COR-L47 (cell line): ENCODE data around the gene SGIP1.
"Not testable (repeated sequence)": the region's sequence is repeated elsewhere in the genome, so short reads cannot be mapped to it uniquely, and the experiment has no call there.

Experiments
- DNase-seq: peaks from one replicate; lab custom pipeline; 2025; lab: John Stamatoyannopoulos, UW

SGIP1 gene

DNA sequence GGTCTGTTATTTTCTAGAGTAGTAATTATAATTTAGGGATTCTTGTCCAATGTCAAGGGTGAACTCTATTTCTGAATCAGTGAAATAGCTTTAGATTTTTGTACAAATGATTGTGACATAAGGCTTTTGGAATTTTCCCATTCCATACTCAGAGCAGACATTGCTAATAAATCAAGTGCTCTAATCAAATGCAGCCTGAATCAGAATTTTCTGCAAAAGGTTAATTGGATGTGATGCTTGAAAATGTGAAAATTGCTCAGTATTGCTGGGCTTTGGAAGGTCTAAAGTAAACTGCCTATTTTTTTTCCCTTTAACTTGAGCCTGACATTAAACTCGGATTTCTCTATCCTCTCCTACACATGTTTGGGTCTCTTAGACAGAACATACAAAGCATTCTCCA is 23.2 kb downstream of the SGIP1 start:
- DNase-seq, result no peak

DNA sequence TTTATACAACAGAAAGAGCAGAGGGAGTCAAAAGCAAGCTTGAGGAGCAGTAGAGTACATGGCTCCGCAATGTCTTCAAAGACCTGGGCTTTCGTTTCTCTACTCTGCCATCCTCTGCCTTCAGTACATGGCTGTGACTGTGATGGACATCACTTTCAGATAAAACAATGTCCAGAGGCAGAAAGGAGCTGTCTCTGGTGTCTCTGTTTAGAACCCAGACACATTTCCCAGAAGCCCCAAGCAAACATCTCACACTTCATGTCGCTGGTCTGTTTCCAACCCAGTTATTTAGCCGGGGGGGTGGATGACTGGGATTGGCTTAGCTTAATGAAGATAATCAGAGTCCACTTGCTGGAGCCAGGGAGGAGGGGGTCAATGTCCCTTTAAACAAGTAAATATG is 25.6 kb downstream of the SGIP1 start:
- DNase-seq, result no peak

- no peak for DNase-seq
Measured at GRCh38 chr1:66562561-66562960, 28.6 kb downstream of the SGIP1 start.

GRCh38 chr1:66563094-66563800 is 29.3 kb downstream of the SGIP1 start:
- DNase-seq, result no peak

DNA sequence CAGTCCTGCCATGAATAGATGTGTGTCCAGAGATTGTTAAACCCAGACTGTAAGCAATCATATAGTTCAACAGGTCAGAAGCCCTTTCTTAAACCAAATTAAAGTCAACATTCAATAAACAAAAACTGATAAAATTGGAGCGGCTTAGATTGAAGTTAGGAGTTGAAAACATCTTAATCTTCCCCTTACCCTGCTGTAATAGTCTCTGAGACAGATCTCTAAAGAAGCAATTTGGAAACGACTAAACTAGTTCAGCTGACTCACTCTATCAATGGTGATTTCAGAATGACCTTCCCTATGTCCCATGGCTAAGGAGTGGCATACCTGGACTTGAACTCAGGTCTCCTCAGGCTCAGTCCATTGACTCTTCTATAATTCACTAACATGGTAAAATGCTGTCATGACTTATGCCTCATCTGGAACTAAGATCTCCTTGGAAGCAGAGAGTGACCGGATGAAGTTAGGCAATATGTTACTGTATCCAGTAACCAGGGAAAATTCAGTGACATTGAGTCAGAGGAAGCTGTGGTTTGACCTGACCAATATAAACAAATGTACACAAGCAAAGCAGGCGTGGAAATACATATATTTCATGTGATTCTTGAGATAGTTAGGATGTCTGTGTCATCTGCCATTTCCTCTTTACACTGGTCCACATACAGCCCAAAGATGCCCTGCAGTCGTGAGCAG is 30.1 kb downstream of the SGIP1 start:
- DNase-seq, result no peak

DNA sequence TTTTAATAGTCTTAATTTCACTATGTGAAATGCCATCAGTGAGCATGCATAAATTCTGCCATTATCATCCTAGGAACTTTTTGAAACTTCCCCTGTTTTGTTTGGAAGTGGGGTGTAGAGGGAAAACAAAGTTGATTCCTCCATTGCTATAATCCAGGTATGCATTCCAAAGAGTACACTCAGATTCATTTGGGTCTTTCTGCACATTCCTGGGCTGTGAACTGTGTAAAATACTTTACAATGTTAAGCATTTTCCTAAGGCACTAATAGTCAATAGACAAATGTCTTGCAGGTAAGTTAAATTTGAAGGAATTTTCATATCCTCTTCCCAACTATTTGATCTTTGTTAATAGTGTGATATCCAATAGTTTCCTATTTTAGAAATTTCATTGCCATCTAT is 36.2 kb downstream of the SGIP1 start:
- DNase-seq, result no peak

- no peak for DNase-seq
Measured at GRCh38 chr1:66571789-66572188, 37.8 kb downstream of the SGIP1 start.

DNA sequence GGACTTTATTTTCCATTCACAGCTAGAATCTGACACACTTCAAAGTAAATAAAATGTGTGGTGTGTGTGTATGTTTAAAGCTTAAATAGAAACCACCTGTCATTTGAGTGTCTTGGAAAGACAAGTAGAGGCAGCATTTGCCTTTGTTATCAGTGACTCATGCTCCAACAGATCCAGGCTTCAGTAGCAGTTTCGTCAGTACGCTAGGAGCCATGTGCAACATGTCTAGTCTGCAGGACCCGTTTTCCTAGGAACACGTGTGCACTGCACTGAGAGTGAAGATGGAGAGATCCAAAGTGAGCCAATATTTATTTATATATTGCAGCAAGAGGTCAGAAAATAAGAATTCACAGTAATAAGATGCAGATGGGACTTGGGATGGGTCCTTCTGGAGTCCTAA is 41.8 kb downstream of the SGIP1 start:
- no peak for DNase-seq

GRCh38 chr1:66576645-66577044 is 42.7 kb downstream of the SGIP1 start:
- DNase-seq, result no peak

- DNase-seq, result no peak
Measured at GRCh38 chr1:66578841-66579240, 44.9 kb downstream of the SGIP1 start.

GRCh38 chr1:66580081-66580480 is 46.1 kb downstream of the SGIP1 start:
- DNase-seq, result no peak

DNA sequence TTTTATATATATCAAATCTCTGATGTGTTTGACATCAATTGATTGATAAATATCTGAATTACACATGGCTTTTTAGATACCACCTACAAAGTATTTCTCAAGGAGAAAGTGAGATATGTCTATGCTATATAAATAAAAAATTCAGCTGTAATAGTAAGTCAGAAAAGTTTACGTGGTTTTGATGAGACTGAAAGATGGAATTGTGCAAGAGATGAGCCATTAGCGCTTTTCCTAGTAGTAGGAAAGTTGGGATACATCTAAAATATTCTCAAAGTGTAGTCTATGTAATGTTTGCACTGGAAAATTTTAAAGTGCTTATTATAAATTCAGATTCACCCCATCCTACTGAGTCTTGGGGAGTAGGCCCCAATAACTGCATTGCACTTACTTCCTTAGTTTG is 49.1 kb downstream of the SGIP1 start:
- no peak for DNase-seq

DNA sequence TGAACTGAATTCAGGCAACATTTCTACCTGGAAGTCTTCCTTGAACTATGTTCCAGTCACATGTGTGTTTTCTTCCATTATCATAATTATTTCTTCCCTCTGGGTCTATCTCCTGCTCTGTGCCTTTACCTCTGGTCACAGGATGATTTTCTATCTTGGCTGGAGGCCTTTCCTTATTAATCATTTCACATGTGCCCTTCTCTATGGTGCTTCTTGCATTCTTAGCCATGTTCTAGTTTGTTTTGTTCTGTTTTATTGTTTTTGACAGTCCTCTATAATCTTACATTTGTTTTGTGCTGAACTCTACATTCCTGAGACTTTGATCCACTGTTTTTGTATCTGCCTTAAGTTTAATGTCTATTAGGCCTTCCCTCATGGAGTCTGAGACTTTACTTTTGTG is 51.0 kb downstream of the SGIP1 start:
- DNase-seq, result no peak

GRCh38 chr1:66589326-66589725 is 55.4 kb downstream of the SGIP1 start:
- no peak for DNase-seq

GRCh38 chr1:66592106-66592507 is 58.2 kb downstream of the SGIP1 start:
- DNase-seq, result not testable (repeated sequence)

DNA sequence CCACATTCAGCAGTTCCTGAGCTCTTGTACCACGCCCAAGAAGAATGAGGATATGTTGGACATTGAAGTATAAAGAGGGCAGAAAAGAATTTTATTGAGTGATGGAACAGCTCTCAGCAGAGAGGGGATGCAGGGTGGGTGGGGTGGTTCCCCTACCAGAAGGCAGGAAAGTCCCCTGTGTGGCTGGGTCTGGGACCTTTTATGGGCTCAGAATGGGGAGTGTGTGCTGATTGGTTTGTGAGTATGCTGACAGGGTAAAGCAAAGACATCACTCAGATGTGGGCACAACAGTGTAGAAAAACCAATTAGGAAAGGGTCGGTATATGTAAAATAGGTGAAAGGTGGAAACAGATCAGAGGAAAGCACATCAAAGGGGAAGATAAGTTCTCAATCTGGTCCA is 62.2 kb downstream of the SGIP1 start:
- no peak for DNase-seq

DNA sequence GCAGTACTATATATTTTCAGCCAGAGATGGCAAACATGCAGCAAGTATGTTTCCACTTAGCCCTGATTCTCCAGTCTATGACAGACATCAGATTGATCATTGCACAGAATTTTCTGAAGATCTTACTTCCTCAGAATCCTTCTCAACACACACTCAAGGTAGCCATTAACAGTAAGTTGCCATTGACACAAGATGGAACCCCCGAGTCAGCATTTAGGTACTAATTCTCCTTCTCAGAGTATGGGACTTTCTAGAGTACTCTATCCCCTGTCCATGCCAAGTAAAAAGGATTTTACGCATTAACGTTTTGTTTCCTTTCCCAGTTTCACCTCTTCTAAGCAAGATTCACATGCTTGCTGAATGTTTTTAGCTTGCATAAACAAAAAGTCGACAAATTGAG is 63.5 kb downstream of the SGIP1 start:
- DNase-seq, result no peak

DNA sequence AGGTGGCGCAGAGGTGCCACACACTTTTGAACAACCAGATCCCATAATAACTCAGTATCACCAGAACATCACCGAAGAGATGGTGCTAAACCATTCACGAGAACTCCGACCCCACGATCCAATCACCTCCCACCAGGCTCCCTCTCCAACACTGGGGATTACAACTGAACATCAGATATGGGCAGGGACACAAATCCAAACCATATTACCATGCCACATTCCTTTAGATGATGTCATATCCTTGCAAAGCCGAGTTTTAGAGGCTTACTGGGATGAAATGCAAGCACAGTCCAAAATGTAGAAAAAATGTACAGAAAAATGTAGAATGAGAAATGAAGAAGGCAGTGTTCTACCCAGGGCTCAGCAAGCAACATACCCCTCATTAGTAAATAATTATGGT is 64.7 kb downstream of the SGIP1 start:
- DNase-seq, result no peak

DNA sequence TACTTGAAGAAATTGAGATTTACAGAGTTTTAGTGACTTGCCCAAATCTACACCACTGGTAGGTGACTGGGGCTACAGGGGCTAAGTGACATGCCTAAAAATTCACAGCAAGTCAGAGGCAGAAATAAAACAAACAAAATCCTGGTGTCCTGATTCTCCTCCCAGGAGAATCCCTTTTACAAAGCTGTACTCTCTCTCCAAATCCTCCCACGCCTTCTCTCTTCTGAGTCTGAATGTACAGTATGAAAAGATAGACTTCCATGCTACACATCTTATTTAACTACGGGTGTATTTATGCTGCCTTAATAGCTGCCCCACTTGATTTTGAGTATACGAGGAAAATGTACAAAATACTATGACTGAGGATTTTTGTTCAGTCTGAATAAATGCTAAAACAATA is 65.4 kb downstream of the SGIP1 start:
- DNase-seq, result no peak

DNA sequence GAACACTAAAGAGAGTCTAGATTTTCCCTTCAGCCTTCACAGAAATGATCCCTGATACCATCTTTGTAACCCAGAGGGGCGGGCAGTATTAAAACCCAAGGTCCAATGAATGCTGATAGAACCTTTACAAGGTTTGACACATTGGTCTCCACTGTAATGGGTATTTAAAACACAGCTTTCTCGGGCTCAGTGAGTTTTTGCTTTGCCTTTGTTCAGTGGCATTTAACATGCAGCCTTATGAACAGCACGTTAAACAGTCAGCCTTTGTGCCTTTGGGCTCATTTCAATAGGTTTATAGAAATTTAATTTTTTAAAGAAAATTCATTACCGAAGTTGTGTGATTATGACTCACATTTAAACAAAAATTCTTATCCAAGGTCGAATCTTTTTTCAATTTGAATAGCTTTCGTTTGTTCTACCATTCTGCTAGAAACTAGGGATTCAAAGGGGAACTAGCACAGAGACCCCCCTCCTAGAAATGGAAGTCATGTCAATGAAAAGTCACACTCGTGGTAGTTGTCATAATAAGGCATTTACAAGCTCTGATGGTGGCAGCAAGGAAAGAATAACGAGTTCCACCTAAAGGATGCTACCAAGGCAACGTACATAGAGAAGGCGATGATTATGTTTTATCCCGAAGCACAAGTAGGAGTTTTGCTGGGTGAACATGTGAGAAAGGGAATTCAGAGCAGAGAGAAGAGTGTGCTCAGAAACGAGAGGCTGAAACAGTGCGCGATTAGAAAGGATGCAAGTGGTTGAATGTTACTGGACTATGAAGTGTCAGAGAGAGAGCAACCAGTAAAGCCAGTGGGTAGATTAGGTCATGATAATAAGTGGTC is 66.2 kb downstream of the SGIP1 start:
- no peak for DNase-seq

DNA sequence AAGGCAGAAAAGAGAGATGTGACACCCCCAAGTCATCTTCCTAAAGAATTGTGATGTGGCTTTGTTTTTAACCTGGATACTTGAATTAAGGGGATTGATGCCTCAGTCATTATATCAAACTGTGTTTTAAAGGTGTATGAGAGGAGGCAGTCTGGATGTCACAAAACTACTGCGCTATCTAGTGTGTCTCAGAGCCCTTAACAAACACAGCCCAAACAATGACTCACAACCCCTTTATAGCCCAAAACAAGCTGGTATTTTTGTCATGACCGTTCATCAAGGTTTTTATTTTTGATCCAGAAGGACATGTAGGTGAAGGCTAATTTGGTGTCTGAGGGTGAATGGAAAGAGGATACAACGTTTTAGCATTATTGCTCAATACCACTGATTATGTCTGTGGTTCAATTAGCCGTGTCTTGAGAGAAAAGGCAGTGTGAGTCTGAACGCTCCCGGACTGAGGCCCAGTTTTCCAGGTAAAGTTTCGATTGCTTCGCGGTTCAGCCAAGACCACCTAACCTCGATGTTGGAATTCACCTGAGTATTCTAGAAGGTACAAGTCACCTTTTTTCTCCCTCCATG is 71.6 kb downstream of the SGIP1 start:
- no peak for DNase-seq

- no peak for DNase-seq
Measured at GRCh38 chr1:66606362-66607065, 72.6 kb downstream of the SGIP1 start.
